Heart right ventricle (tissue), 16 donors: ENCODE measurements around the gene DIAPH3. TPM values are rescaled to one million over a fixed set of nuclear protein-coding genes. Genes with fewer than 3 reads are reported as not detected.

Experiments
- ATAC-seq, 8 donors: fragments of 200-7000 bp; cut with Tn5 transposase; one replicate each; pipeline ENCODE4 v1.9.1; 2020; ENCODE audit warnings: mild to moderate bottlenecking in 8 of 8, moderate library complexity in 8 of 8, moderate number of reproducible peaks in 1 of 8
- DNase-seq, 2 donors: peaks; one replicate each; pipeline ENCODE4 v3.0.0-alpha.2; 2020
- H3K27ac ChIP-seq, 10 donors: fragments of 200-600 bp; sonication (generic) in 2 of 10; one replicate each; pipeline versions ENCODE4 v1.5.0 to v1.8.0; 2020 to 2022; ENCODE audit warnings: mild to moderate bottlenecking in 3 of 10
- H3K27me3 ChIP-seq, 7 donors: fragments of 200-600 bp; one replicate each; pipeline ENCODE4 v1.8.0; 2021 to 2022; ENCODE audit warnings: mild to moderate bottlenecking in 2 of 7
- H3K36me3 ChIP-seq, 9 donors: fragments of 200-600 bp; sonication (generic) in 1 of 9; one replicate each; pipeline versions ENCODE4 v1.5.0 to v1.8.0; 2020 to 2022; ENCODE audit warnings: mild to moderate bottlenecking in 2 of 9
- H3K4me1 ChIP-seq, 9 donors: fragments of 200-600 bp; sonication (generic) in 1 of 9; one replicate each; pipeline versions ENCODE4 v1.5.0 to v1.8.0; 2020 to 2022; ENCODE audit warnings: mild to moderate bottlenecking in 4 of 9
- H3K4me3 ChIP-seq, 10 donors: fragments of 200-600 bp; sonication (generic) in 2 of 10; one replicate each; pipeline versions ENCODE4 v1.5.0 to v1.8.0; 2020 to 2022; ENCODE audit warnings: mild to moderate bottlenecking in 7 of 10, moderate library complexity in 2 of 10
- H3K9me3 ChIP-seq, 11 donors: fragments of 200-600 bp in 10 of 11; sonication (generic) in 2 of 11; one replicate each; pipeline versions ENCODE4 v1.5.0 to v1.8.0; 2013 to 2022; ENCODE audit warnings: mild to moderate bottlenecking in 2 of 11, control low read depth in 1 of 11, moderate library complexity in 1 of 11
- WGBS, 2 donors: extraction: QIAGEN DNeasy Blood & Tissue Kit; methylation state at CpG; one replicate each; pipeline ENCODE4 v1.1.7; 2013; ENCODE audit warnings: inconsistent platforms in 1 of 2; 5-methylcytosine and 5-hydroxymethylcytosine counted together
- intact Hi-C, 10 donors: fragments of 100-400 bp; cut with DNase I; formaldehyde crosslinking; loops; one replicate each; pipeline versions ENCODE4 v1.11.1 to v1.14.2; 2022
- polyA plus RNA-seq, 2 donors: library from polyadenylated mRNA; stranded (reverse); fragments of 200-250 nt; gene quantifications; one replicate each; pipeline ENCODE4 v1.2.3, GENCODE V29; 2013
- total RNA-seq, 10 donors: library from RNA; stranded (reverse); fragmentation: NEBNext Ultra II Directional in 3 of 10; extraction: Animal tissue kit (Norgen Biotek cat#: 25700) in 3 of 10; gene quantifications; one replicate each; pipeline versions ENCODE4 v1.2.1 to v1.2.4, GENCODE V29; 2021 to 2023
- TF ChIP-seq, protein P1 (sequence below), 9 donors: fragments of 200-600 bp; sonication (generic) in 2 of 9; IDR thresholded peaks; one replicate each; pipeline versions ENCODE4 v1.5.0 to v1.8.0; 2021 to 2022; ENCODE audit warnings: antibody characterized with exemption in 9 of 9, mild to moderate bottlenecking in 5 of 9, moderate library complexity in 1 of 9
- donor health status: Arrhythmogenic right ventricular cardiomyopathy.
- donor health status: ischemic (EF 13 %, LVEDD 7.1; RV severe dilation, severe dysfunction).
- donor health status: healthy with polysubstance abuse.
- donor health status: DM: no; HTN: yes; CAD: no.
- donor health status: DM: no; HTN: no; CAD: no.
- donor health status: ischemic (EF 25% LVEDD 6.9; RV normal size, moderate dysfunction).
- donor health status: ischemic (EF 25% LVEDD 5.7; RV mildly dilated, moderate dysfunction).
- donor health status: healthy.
- donor health status: DM: yes; HTN: yes; CAD: no.
- donor health status: Ischemic cardiomyopathy.
- donor health status: ischemic (EF 35%, LVEDD 5.7; RV mildly dilated, moderate dysfunction).
- donor health status: nonischemic (EF 11% LVEDD 7.7; RV severe dilation, severe dysfunction).
- donor health status: DM: yes; HTN: yes; CAD: no.
- donor health status: PGD.
- donor health status: ischemic (EF 29% LVEDD 5.4; RV normal size, mild dysfunction).
- donor health status: nonischemic (EF 23%, LVEDD 6.1; RV moderate dilation, normal function).

Gene DIAPH3
- total and polyA plus RNA-seq, 12 donors, result 0.04 to 2.2 (median 0.19) TPM

DNA sequence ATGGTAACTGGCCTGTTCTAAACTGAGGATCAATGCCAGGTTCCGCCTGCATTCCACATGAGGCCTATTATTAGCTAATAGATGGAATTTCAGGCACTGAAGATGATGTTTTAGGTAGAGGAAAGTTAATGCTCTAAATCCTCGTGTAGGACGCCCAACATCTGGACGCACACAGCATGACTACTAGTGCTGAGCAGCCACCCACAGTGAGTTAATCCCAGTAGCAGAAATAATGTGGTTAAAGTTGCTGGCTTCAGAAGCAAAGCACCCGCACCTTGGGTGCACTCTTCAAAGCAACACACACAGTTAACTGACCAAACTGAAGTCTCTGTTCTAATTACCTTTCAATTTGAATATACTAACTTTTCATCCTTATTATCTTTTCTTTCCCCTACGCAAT lies 150.6 kb downstream of the DIAPH3 start:
- Histone ChIP-seq H3K4me1 (peaks cover 0 to 4% (median 0%) of the 10 kb centered on the region in 9 donors), H3K4me3 (no peak overlapping the region), H3K27ac (no peak overlapping the region), H3K36me3 (no peaks in the 10 kb centered on the region), H3K9me3 (no peaks in the 10 kb centered on the region), H3K27me3 (no peaks in the 10 kb centered on the region)
- intact Hi-C loops, result no loop called here
- DNase-seq, result no peak
- ATAC-seq, result no peak
- TF ChIP-seq, protein P1, sequence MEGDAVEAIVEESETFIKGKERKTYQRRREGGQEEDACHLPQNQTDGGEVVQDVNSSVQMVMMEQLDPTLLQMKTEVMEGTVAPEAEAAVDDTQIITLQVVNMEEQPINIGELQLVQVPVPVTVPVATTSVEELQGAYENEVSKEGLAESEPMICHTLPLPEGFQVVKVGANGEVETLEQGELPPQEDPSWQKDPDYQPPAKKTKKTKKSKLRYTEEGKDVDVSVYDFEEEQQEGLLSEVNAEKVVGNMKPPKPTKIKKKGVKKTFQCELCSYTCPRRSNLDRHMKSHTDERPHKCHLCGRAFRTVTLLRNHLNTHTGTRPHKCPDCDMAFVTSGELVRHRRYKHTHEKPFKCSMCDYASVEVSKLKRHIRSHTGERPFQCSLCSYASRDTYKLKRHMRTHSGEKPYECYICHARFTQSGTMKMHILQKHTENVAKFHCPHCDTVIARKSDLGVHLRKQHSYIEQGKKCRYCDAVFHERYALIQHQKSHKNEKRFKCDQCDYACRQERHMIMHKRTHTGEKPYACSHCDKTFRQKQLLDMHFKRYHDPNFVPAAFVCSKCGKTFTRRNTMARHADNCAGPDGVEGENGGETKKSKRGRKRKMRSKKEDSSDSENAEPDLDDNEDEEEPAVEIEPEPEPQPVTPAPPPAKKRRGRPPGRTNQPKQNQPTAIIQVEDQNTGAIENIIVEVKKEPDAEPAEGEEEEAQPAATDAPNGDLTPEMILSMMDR (IDR thresholded peaks at IDR 0.05), result no peak
- WGBS, 2 donors, result 77 to 84% methylated on average over 6 of the region's 6 CpGs

DNA sequence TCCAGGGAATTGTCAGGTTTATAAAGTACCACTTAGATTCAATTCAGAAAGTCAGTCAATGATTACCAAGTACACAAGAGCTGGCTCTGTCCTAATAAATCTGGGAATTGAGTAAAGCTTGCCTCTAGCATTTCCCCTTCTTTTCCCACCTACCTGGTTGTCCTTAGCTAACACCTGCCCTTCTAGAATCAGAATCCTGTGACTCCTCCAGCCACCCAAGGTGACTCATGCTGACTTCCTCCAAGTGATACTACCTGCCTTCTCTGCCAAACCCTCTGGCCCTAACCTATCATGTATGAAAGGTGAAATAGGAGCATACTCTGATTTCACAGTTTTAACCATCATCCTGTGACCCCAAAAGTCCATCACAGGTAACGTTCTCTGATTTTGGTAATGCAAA lies 151.2 kb downstream of the DIAPH3 start:
- ATAC-seq (no peak), DNase-seq (no peak)
- intact Hi-C loops, result no loop called here
- H3K4me1 ChIP-seq, result peaks cover 0 to 4% (median 0%) of the 10 kb centered on the region in 9 donors
- H3K27me3 ChIP-seq, result no peaks in the 10 kb centered on the region
- no peaks in the 10 kb centered on the region for H3K36me3 ChIP-seq
- 71 to 79% methylated on average over 1 of the region's 1 CpG for WGBS, 2 donors
- H3K4me3 ChIP-seq, result no peak overlapping the region
- H3K27ac ChIP-seq, result no peak overlapping the region
- TF ChIP-seq, protein P1 (IDR thresholded peaks at IDR 0.05), result no peak
- no peaks in the 10 kb centered on the region for H3K9me3 ChIP-seq

DNA sequence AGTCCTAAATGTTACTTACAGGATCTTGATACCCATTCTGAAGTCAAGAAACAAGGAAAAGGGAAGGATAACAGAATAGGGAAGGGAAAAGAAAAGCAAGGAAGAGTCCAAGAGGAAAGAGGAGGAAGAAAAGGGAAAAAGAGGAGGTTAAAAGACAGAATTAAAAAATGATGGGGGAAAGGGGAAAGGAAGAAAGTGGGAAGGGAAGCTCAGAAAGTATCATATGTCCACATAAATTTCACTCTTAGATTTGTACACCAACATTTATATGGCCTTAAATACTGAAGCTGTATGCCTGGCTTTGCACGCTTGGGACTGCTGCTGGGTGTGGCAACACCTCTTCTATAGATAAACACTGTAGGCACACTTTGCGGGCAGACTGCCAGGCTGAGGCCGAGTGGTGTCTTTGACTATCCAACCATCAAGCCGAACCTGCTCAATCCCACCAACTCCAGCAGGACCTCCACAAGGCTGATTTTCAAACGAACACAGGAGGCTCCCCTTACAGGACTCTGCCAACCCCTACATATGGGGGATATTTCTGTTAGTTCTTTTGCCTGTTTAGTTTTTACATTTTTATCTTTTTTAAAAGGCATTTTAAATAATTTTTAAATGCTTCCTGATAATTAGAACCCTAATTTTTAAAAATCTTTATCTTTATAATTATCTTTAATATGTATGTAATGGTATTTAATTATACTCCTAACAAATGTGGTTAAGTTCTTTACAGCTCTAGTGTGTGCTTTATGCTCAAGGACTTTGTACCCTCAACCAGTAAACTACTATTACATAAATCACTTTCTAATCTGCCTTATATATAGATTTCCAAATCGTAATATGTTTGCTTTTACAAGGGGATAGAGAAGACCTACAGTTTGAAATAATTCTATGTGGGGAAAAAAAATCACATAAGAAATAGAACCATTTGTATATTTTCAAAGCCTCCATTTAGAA lies 154.2 kb downstream of the DIAPH3 start:
- H3K27me3 ChIP-seq, result no peaks in the 10 kb centered on the region
- H3K9me3 ChIP-seq, result no peaks in the 10 kb centered on the region
- H3K36me3 ChIP-seq, result no peaks in the 10 kb centered on the region
- H3K27ac ChIP-seq, result no peak overlapping the region
- no peak overlapping the region for H3K4me3 ChIP-seq
- WGBS, 2 donors, result 57 to 64% methylated on average over 6 of the region's 6 CpGs
- intact Hi-C loops, result no loop called here
- peaks cover 0 to 4% (median 0%) of the 10 kb centered on the region in 9 donors for H3K4me1 ChIP-seq
- no peak for ATAC-seq
- DNase-seq, result peak in 1 of 2 donors; percentile 6
- TF ChIP-seq, protein P1 (IDR thresholded peaks at IDR 0.05), result no peak

DNA sequence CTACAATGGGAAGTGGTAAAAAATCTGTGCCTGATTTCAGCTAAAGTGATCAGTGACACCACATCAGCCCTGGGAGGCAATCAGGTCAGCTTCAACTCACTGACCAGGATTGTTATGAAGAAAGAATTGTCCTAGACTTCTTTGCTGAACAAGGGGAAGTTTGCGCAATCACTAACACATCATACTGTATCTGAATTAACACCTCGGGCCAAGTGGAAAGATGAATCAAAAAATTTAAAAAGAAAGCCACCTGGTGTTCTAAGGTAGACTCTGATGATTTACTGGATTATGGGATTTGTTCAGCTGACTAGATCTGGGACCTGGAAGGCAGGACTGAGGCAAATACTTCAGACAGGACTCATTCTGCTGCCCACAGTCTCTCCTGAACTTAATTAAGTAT lies 161.8 kb downstream of the DIAPH3 start:
- ATAC-seq (no peak), DNase-seq (no peak)
- H3K27ac ChIP-seq, result no peak overlapping the region
- no peaks in the 10 kb centered on the region for H3K9me3 ChIP-seq
- TF ChIP-seq, protein P1 (IDR thresholded peaks at IDR 0.05), result no peak
- no peaks in the 10 kb centered on the region for H3K4me1 ChIP-seq
- intact Hi-C loops, result no loop called here
- WGBS, 2 donors, result 93 to 95% methylated on average over 2 of the region's 2 CpGs
- H3K36me3 ChIP-seq, result no peaks in the 10 kb centered on the region
- no peaks in the 10 kb centered on the region for H3K27me3 ChIP-seq
- no peak overlapping the region for H3K4me3 ChIP-seq
